ENCODE data around the gene TWIST2.

TWIST2 gene

GRCh38 chr2:238955648-238956531 lies 108.0 kb downstream of the TWIST2 start:
- DNase-seq (ENCODE audit: low read depth): no peak

- DNase-seq (ENCODE audit: low read depth): no peak
Measured at GRCh38 chr2:238956676-238957075, 108.8 kb downstream of the TWIST2 start.
